Measurements from ENCODE around the gene ZNF283.
"Not testable (repeated sequence)": the region's sequence is repeated elsewhere in the genome, so short reads cannot be mapped to it uniquely, and the experiment has no call there.

Gene ZNF283

GRCh38 chr19:43802216-43802951 is 24.7 kb upstream of the ZNF283 start, which contains the start of gene LYPD5:
LYPD5 (minus strand) TSS chr19:43802447; CDS start chr19:43802380, 67 bp downstream.
- DNase-seq = no peak

- no peak for DNase-seq
These were observed 22.7 kb upstream of the ZNF283 start for GRCh38 chr19:43804432-43804831.

GRCh38 chr19:43806401-43806800 is 20.7 kb upstream of the ZNF283 start:
- not testable (repeated sequence) for DNase-seq

- no peak for DNase-seq
These were observed 20.3 kb upstream of the ZNF283 start for GRCh38 chr19:43806848-43807247.

GRCh38 chr19:43807651-43808050 is 19.5 kb upstream of the ZNF283 start:
- DNase-seq = no peak

DNA sequence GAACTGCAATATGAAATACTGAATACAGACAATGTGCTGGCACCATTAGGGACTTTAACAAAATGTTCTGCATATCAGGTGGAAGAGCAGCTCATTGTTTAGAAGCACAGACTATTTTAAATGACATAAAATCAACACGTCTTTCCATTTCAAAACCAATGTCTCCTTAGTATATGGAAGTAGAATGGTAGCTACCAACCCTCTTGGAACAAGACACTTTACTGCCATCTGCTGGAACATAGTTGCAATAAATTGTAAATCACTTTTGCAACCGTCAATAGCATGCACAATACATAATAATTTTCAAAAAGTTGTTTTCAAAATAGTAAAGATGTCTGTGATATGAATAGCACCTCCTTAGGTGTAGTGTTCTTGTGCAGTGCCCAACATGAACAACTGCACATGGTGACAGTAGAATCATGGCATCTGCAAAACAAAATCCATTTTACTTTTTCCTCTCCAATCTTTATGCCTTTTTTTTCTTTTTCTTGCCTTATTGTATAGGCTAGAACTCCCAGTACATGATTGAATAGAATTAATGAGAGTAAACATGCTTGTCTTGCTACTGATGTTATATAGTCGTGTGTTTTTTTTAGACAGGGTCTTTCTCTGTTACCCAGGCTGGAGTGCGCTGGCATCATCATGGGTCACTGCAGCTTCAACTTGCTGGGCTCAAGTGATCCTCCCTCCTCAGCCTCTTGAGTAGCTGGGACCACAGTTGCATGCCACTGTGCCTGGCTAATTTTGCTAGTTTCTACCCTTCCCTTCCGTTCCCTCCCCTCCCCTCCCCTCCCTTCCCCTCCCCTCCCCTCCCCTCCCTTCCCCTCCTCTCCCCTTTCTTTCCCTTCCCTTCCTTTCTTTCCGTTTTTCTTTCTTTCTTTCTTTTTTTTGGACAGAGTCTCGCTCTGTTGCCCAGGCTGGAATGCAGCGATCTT is 17.1 kb upstream of the ZNF283 start:
- peak; percentile 42 for DNase-seq

DNA sequence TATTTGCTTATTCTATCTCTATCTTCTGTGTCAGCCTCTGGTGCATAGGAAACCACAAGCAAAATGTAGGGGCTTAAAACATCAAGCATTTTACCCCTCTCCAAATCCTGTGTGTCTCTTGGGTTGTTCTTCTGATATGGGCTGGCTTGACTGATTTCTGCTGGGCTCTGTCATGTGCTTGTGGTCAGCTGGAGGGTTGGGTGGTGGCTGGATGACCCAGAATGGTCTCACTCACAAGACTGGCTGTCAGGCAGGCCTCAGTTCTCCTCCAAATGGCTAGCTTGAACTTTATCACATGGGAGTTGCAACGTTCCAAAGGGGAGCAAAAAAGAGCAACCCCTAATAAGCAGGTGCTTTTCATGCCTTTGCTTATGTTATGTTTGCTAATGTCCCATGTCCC is 15.3 kb upstream of the ZNF283 start:
- DNase-seq = no peak

DNA sequence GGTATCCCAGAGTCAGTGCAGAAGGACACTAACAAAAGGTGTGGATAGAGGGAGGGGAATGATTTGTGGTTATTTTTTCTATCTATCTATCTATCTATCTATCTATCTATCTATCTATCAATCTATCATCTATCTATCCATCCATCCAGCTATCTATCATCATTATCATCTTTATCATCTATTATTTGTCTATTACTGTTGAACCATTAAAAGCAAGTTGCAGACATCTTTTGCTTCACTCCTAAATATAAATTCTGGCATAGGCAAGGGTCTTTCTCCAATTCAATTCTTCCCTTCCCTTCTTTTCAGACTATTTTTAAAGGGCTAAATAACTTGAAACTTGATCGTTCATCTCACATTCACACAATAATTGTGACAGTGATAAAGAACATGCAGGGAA is 14.9 kb upstream of the ZNF283 start:
- no peak for DNase-seq

DNA sequence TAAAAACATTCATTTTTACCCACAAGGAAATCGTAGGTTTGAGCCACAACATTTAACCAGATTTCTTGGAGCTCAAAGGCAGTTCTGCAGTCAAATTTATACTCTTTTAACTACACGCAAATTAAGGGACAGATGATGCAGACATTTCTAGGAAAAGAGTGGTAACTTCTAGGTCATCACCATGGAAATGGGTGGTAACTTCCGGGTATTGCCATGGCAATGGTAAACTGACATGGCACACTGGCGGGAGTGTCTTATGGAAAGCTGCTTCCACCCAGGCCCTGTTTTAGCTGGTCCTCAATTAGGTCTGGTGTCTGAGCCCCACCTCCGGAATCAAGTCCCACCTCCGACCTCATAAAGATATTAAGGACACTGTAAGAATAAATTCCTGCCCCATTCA is 14.4 kb upstream of the ZNF283 start:
- DNase-seq = peak; percentile 6

DNA sequence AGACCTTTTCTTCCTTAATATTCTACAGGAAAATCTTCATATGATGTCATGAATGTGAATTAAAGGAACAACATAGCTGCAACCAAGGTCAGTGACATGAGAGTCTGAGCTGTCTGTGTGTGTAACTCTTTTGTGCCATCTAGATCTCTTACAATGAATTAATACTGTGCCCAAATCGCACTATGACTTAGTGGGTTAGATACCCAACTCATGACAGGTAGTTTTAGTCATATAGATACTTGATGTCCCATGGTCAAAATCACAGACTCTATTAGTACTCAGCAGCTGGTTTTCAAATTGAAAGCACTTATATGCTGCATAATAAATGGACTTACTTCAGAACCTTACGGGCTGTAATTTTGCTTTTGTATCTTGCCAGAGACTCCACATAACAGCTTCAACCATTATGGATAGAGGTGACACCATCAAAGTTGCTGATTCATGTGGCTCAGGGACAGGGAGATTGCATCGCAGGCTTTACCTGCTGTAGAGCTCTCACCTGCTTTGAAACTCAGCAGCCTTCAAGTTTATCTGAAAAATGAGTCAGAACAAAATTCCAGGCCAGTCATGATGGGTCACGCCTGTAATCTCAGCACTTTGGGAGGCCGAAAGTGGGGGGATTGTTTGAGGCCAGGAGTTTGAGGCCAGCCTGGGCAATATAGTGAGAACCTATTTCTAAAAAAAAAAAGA is 12.3 kb upstream of the ZNF283 start:
- DNase-seq = no peak

DNA sequence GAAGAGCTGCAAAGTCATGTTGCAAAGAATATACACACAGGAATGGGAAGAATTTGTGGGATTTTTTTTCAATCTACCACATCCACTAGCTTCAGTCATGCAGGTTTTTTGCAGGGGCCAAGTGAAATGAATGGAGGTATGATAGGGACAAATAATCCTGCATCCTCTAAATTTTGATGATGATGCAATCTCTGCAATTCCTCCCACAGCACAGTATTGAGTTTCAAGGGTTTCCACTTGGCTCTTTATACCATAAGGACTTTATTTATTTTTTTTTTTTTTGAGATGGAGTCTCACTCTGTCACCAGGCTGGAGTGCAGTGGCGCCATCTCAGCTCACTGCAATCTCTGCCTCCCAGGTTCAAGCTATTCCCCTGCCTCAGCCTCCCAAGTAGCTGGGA is 9.7 kb upstream of the ZNF283 start:
- DNase-seq = not testable (repeated sequence)

DNA sequence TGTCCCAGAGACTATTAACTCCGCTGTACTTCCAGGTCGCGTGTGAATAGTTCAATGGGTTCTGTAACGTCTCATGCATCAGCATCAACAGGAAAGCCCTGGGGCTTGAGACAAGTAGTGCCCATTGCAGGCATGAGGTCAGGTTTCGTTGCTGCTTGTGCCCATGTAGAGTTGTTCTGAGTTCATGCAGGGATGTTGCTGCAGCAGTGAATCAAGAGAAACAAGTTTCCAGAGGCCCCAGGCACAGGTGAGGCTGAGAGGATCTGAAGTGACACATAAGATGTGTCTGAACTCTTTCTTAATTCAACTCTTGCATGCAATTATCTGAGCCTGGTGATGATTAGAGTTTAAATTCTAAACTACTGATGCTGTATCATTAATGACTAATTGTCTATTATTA is 8.6 kb upstream of the ZNF283 start:
- no peak for DNase-seq

DNA sequence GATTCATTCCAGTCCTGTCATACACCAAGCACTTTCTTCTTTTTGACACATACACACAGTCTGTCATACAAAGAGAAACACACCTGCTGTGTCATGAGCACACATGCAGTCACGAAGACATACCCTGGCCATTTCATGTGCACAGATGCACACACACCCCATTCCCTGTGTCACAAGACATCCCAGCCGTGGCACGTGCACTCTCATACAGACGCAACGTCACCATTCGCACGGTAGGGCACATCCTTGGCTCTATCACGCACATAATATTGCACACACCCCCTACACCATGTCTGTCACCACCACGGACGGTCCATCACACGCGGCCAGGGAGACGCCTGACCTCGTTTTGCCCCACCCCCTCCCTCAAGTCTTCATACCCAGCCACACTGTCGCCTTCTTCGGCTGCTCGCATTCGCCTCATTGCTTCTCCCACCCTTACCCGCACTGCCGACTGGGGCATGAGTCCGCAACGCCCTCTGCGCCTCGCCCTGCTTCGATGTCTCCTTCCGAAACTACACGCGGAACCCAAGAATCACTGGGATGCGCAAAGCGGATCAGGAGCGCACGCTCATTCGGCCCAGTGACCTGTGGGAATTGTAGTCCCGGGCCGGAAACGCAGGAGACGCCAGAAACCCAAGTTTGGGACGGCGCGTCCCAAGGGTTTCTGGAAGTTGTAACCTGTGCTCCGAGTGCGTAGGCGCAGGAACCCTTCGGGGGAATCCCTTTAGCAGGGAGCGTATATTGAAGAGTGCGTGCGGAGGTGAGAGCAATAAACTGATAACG is 6.8 kb upstream of the ZNF283 start:
- peak; percentile 61 for DNase-seq

- no peak for DNase-seq
These were observed 6.3 kb upstream of the ZNF283 start for GRCh38 chr19:43820884-43821215.

- not testable (repeated sequence) for DNase-seq
These were observed 3.3 kb upstream of the ZNF283 start for GRCh38 chr19:43823856-43824255.

- DNase-seq = not testable (repeated sequence)
These were observed 2.5 kb upstream of the ZNF283 start for GRCh38 chr19:43824572-43824971.

DNA sequence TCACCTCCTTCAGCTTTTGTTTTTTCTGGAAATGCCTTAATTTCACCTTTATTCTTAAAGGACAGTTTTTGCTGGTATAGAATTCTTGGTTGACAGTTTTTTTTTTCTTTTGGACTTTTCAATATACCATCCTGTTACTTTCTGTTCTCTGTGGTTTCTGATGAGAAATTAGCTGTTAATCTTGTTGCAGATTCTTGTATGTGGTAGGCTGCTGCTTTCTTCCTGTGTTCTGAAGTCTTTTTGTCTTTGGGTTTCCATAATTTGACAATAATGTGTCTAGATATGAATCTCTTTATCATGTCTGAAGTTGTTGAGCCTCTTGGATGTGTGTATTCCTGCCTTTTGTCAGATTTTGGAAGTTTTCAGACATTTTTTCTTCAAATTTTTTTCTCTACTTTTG is 12.0 kb downstream of the ZNF283 start:
- DNase-seq = no peak

DNA sequence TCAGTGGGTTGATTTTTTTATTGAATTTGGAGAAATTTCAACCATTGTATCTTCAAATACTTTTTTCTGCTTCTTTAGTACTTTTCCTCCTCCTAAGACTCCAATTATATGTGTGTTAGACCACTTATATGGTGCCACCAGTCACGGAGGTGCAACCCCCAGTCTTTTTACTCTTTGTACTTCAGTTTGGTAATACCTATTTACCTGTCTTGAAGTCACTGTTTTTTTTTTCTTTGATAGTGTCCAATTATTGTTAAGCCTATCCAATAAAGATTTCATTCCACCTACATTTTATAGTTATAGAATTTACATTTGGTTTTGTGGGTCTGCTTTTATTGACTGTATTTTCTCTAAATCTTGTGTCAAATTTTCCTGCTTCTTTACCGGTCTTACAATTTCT is 14.9 kb downstream of the ZNF283 start:
- no peak for DNase-seq

DNA sequence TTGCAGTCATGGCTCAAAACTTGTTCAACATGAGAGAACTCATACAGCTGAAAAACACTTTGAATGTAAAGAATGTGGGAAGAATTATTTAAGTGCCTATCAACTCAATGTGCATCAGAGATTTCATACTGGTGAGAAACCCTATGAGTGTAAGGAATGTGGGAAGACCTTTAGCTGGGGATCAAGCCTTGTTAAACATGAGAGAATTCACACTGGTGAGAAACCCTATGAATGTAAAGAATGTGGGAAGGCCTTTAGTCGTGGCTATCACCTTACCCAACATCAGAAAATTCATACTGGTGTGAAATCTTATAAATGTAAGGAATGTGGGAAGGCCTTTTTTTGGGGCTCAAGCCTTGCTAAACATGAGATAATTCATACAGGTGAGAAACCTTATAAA is 20.1 kb downstream of the ZNF283 start:
- no peak for DNase-seq

DNA sequence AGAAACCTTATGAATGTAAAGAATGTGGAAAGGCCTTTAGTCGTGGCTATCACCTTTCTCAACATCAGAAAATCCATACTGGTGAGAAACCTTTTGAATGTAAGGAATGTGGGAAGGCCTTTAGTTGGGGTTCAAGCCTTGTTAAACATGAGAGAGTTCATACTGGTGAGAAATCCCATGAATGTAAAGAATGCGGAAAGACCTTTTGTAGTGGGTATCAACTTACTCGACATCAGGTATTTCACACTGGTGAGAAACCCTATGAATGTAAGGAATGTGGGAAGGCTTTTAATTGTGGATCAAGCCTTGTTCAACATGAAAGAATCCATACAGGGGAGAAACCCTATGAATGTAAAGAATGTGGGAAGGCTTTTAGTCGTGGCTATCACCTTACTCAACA is 20.8 kb downstream of the ZNF283 start:
- no peak for DNase-seq

DNA sequence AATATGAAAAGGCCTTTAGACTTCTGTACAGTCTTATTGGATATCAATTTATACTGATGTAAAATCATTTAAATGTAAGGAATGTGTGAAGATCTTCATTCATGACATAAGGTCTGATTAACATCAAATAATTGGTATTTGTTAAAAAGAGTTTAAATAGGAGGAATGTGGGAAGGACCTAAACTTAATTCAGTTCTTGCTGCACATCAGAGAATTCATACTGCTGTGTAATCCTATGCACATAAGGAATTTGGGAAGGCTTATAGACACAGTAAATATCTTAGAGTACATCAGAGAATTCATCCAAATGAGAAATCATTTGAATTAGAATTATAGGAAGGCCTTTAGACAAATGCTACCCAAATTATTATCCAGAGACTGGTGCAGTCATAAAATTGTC is 21.7 kb downstream of the ZNF283 start:
- no peak for DNase-seq

DNA sequence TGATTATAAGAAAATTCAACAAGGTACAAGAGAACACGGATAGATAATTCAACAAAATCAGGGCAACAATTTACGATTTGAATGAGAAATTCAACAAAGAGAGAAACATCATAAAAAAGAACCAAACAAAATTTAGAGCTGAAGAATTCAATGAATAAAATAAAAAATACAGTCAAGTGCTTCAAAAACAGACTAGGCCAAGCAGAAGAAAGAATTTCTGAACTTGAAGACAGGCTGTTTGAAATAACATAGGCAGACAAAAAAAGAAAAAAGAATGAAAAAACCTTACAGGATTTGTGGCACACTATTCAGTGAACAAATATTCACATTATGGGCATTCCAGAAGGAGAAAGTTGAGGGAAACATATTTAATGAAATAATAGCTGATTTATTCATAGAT is 31.1 kb downstream of the ZNF283 start:
- DNase-seq = no peak

DNA sequence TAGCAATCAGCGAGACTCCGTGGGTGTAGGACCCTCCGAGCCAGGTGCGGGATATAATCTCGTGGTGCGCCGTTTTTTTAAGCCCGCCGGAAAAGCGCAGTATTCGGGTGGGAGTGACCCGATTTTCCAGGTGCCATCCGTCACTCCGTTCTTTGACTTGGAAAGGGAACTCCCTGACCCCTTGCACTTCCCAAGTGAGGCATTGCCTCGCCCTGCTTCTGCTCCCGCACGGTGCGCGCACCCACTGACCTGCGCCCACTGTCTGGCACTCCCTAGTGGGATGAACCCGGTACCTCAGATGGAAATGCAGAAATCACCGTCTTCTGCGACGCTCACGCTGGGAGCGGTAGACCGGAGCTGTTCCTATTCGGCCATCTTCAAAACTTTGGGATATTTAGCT is 39.8 kb downstream of the ZNF283 start:
- not testable (repeated sequence) for DNase-seq
